ENCODE measurements around the gene C1QTNF1.

Gene C1QTNF1

GRCh38 chr17:78986048-78986648, 37.8 kb upstream of the C1QTNF1 start:
- no peak overlapping the region; the same call in 1 of the 2 replicates for H3K9ac ChIP-seq (ENCODE audit: low read depth, low read length)
- H3K4me1 ChIP-seq (ENCODE audit: control insufficient read depth, insufficient read depth, low read length) = peaks cover 13% of the 10 kb centered on the region
- H3K4me3 ChIP-seq (ENCODE audit: low read depth, low read length) = 0 out of 2 replicates have a peak overlapping the region, but pooled peaks have one; percentile 3
- no peaks in the 10 kb centered on the region for H3K9me3 ChIP-seq (ENCODE audit: control insufficient read depth, insufficient read depth, low read length)
- peak overlapping the region; percentile 82 for H3K27ac ChIP-seq (ENCODE audit: low read depth, low read length)
- H3K36me3 ChIP-seq (ENCODE audit: control insufficient read depth, insufficient read depth, low read length) = peaks cover 4% of the 10 kb centered on the region; the same call in 1 of the 2 replicates
- H3K27me3 ChIP-seq (ENCODE audit: control insufficient read depth, insufficient read depth, low read length) = no peaks in the 10 kb centered on the region

DNA sequence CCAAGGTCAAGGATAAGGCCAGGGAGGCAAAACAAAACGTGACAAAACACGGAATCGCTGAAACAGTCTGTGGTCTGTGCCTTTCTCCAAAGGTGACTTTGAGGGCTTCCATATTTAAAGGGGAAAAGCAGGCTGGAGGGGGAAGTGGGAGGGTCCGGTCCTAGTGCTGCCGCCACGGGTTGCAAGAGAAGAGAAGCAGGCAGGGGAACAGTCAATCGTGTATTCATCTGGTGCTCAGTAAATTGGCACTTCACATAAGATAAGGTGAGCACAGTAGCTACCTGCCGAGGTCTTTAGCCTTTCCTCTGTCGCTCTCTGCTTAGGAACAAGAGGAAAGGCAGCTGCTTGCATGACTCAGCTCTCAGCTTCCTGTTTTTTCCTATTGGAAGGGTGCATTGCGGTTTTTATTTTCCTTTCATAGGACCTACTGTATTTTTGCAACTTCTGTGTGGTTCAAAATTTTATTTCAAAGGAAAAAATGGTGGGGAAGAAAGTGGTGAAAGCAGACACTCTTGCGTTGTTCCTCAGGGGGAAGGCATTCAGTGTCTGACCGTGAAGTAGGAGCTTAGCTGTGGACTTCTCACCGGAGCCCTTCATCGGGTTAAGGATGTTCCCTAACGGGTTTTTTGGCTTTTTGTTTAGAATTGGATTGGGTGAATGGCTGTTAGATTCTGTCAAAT, 37.2 kb upstream of the C1QTNF1 start:
- Histone ChIP-seq H3K27ac (ENCODE audit: low read depth, low read length) (peak overlapping the region; percentile 82), H3K36me3 (ENCODE audit: control insufficient read depth, insufficient read depth, low read length) (peaks cover 11% of the 10 kb centered on the region; the same call in 1 of the 2 replicates), H3K9ac (ENCODE audit: low read depth, low read length) (peak overlapping the region; percentile 10; the same call in 1 of the 2 replicates), H3K9me3 (ENCODE audit: control insufficient read depth, insufficient read depth, low read length) (no peaks in the 10 kb centered on the region), H3K4me1 (ENCODE audit: control insufficient read depth, insufficient read depth, low read length) (peaks cover 13% of the 10 kb centered on the region), H3K4me3 (ENCODE audit: low read depth, low read length) (0 out of 2 replicates have a peak overlapping the region, but pooled peaks have one; percentile 3), H3K27me3 (ENCODE audit: control insufficient read depth, insufficient read depth, low read length) (no peaks in the 10 kb centered on the region)

GRCh38 chr17:78988152-78988551, 35.8 kb upstream of the C1QTNF1 start:
- no peak overlapping the region for H3K27ac ChIP-seq (ENCODE audit: low read depth, low read length)
- H3K4me3 ChIP-seq (ENCODE audit: low read depth, low read length) = no peak overlapping the region
- H3K9me3 ChIP-seq (ENCODE audit: control insufficient read depth, insufficient read depth, low read length) = no peaks in the 10 kb centered on the region
- no peaks in the 10 kb centered on the region for H3K27me3 ChIP-seq (ENCODE audit: control insufficient read depth, insufficient read depth, low read length)
- peaks cover 13% of the 10 kb centered on the region for H3K4me1 ChIP-seq (ENCODE audit: control insufficient read depth, insufficient read depth, low read length)
- H3K9ac ChIP-seq (ENCODE audit: low read depth, low read length) = no peak overlapping the region
- H3K36me3 ChIP-seq (ENCODE audit: control insufficient read depth, insufficient read depth, low read length) = peaks cover 18% of the 10 kb centered on the region; the same call in 1 of the 2 replicates

DNA sequence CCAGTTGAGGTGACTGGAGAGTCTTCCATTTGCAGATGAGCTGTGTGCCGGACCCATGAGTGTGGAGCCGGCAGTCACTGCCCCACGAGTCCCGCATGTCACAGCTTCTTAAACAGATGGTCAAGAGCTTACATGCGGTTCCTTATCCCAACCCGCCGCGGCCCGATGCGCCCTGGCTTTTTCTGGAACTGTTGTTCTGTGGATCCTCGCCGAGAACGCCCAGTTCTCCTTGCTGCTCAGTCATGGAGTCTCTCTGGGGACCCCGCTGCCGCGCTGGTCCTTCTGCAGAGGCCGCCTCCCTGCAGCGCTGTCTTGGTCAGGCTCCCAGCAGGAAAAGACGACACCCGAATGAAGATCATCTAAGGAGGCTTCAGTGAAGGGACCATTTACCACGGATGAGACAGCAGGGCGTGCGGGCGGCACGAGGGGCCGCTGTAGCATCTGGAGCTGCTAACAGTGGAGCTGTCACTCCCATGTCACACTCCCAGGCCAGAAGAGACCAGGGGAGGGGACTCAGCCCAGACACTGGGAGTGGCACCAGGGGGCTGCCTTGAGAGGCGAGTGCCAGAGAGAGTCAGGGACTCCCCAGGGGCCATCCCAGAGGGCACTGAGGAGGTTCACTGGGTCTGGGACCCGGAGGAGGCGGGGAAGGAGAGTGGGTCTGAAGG, 33.5 kb upstream of the C1QTNF1 start:
- Histone ChIP-seq H3K27me3 (ENCODE audit: control insufficient read depth, insufficient read depth, low read length) (no peaks in the 10 kb centered on the region), H3K9me3 (ENCODE audit: control insufficient read depth, insufficient read depth, low read length) (no peaks in the 10 kb centered on the region), H3K4me1 (ENCODE audit: control insufficient read depth, insufficient read depth, low read length) (peaks cover 13% of the 10 kb centered on the region), H3K36me3 (ENCODE audit: control insufficient read depth, insufficient read depth, low read length) (peaks cover 21% of the 10 kb centered on the region; the same call in 1 of the 2 replicates), H3K4me3 (ENCODE audit: low read depth, low read length) (no peak overlapping the region), H3K27ac (ENCODE audit: low read depth, low read length) (no peak overlapping the region), H3K9ac (ENCODE audit: low read depth, low read length) (no peak overlapping the region)

GRCh38 chr17:78991017-78991738, 32.8 kb upstream of the C1QTNF1 start:
- Histone ChIP-seq H3K27ac (ENCODE audit: low read depth, low read length) (no peak overlapping the region), H3K4me3 (ENCODE audit: low read depth, low read length) (no peak overlapping the region), H3K9me3 (ENCODE audit: control insufficient read depth, insufficient read depth, low read length) (no peaks in the 10 kb centered on the region), H3K9ac (ENCODE audit: low read depth, low read length) (no peak overlapping the region), H3K4me1 (ENCODE audit: control insufficient read depth, insufficient read depth, low read length) (peaks cover 10% of the 10 kb centered on the region), H3K27me3 (ENCODE audit: control insufficient read depth, insufficient read depth, low read length) (no peaks in the 10 kb centered on the region), H3K36me3 (ENCODE audit: control insufficient read depth, insufficient read depth, low read length) (peaks cover 27% of the 10 kb centered on the region; the same call in 1 of the 2 replicates)

DNA sequence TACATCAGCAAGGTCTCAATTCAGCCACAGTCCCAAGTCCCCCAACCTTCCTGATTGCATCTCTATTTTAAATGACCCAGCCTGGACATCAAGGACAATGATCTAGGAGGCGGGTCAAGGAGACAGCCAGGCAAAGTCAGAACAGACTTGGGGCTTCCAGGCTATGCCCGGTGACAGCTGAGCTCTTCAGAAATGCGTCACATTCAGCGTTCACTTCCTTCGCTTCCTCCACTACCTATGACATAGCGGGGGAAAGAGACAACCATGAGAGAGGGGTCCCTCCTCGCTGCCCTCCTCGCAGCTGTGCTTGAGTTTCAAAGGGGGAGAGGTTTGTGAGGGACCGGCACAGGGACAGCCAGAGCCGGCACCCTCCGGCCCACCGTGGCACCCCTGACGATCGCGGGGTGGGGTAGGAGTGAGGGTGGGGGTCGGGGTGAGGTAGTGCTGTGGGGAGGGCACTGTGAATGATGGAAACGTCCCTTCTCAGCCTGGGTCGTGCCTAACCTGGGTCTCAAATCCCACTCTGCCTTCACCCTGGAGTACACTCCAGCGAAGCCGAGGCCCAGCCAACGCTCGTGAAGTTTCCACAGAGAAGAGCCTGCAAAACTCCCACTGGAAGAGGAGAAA, 31.9 kb upstream of the C1QTNF1 start:
- Histone ChIP-seq H3K4me3 (ENCODE audit: low read depth, low read length) (no peak overlapping the region), H3K27me3 (ENCODE audit: control insufficient read depth, insufficient read depth, low read length) (no peaks in the 10 kb centered on the region), H3K36me3 (ENCODE audit: control insufficient read depth, insufficient read depth, low read length) (peaks cover 35% of the 10 kb centered on the region), H3K9me3 (ENCODE audit: control insufficient read depth, insufficient read depth, low read length) (no peaks in the 10 kb centered on the region), H3K4me1 (ENCODE audit: control insufficient read depth, insufficient read depth, low read length) (peaks cover 2% of the 10 kb centered on the region), H3K9ac (ENCODE audit: low read depth, low read length) (no peak overlapping the region), H3K27ac (ENCODE audit: low read depth, low read length) (no peak overlapping the region)

DNA sequence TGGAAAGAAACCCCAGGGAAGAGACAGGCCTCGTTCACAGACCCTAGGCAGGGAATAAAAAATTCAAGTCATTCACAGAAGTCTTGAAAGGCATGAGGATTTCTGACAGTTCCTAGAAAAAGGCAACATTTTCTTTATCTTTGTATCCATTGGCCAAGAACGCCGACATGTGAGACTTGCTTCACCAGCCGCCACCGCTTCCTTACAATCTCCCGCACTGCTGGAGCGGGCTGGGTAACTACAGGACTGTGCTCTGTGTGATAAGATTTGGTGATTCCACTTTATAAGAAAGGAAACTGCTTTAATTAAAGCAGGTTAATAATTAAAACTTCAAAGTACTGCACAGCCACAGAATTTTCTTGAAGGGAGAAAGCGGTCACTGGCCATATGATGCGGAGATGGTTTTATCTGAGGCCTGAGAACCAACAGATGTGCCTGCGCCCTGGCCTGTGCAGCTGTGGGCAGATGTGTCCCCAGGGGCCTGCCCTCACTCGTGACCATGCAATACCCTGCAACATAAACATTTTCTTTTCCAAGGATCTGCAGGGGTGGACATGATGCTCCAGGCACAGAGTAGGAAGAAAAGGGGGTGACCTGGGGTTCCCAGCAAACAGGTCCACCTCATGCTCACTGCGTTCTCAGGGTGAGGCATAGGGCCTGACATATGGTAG, 31.3 kb upstream of the C1QTNF1 start:
- Histone ChIP-seq H3K9me3 (ENCODE audit: control insufficient read depth, insufficient read depth, low read length) (no peaks in the 10 kb centered on the region), H3K27ac (ENCODE audit: low read depth, low read length) (no peak overlapping the region), H3K4me3 (ENCODE audit: low read depth, low read length) (no peak overlapping the region), H3K36me3 (ENCODE audit: control insufficient read depth, insufficient read depth, low read length) (peaks cover 40% of the 10 kb centered on the region), H3K4me1 (ENCODE audit: control insufficient read depth, insufficient read depth, low read length) (no peaks in the 10 kb centered on the region), H3K9ac (ENCODE audit: low read depth, low read length) (no peak overlapping the region), H3K27me3 (ENCODE audit: control insufficient read depth, insufficient read depth, low read length) (no peaks in the 10 kb centered on the region)

GRCh38 chr17:78993241-78993956, 30.6 kb upstream of the C1QTNF1 start:
- H3K4me1 ChIP-seq (ENCODE audit: control insufficient read depth, insufficient read depth, low read length) = no peaks in the 10 kb centered on the region
- peaks cover 41% of the 10 kb centered on the region for H3K36me3 ChIP-seq (ENCODE audit: control insufficient read depth, insufficient read depth, low read length)
- H3K4me3 ChIP-seq (ENCODE audit: low read depth, low read length) = no peak overlapping the region
- H3K27ac ChIP-seq (ENCODE audit: low read depth, low read length) = no peak overlapping the region
- H3K9me3 ChIP-seq (ENCODE audit: control insufficient read depth, insufficient read depth, low read length) = no peaks in the 10 kb centered on the region
- H3K9ac ChIP-seq (ENCODE audit: low read depth, low read length) = no peak overlapping the region
- H3K27me3 ChIP-seq (ENCODE audit: control insufficient read depth, insufficient read depth, low read length) = no peaks in the 10 kb centered on the region

DNA sequence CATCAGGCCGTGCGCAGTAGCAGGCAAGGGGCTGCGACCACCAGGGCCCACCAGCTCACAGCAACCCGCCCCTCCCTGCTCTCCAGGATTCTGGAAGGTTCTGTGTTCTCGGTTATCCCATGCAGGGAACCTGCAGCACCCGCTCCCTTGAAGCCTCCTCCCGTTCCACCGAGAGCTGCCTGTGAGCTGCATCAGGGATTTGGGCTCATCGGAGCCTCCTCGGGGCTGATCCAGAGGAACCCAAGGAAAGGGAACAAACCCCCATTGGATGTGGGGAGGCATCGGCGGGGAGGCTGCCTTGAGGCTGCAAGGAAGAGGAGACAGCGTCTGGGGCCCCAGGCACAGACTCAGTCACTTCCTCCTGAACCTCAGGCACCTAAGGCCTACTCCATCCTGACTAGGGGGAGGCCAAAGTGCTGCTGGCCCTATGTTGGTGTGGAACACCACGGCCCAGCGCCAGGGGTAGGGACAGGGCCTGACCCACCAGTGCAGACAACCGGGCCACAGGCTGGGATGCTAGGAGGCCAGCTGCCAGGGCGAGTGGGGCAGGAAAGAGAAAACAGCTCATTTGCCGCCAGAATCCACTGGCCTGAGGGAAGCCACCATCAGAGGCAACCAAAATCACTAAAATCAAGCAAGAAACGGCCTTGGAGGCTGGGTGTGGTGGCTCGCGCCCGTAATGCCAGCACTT, 29.8 kb upstream of the C1QTNF1 start:
- Histone ChIP-seq H3K27ac (ENCODE audit: low read depth, low read length) (no peak overlapping the region), H3K9ac (ENCODE audit: low read depth, low read length) (no peak overlapping the region), H3K4me1 (ENCODE audit: control insufficient read depth, insufficient read depth, low read length) (no peaks in the 10 kb centered on the region), H3K27me3 (ENCODE audit: control insufficient read depth, insufficient read depth, low read length) (no peaks in the 10 kb centered on the region), H3K4me3 (ENCODE audit: low read depth, low read length) (no peak overlapping the region), H3K9me3 (ENCODE audit: control insufficient read depth, insufficient read depth, low read length) (no peaks in the 10 kb centered on the region), H3K36me3 (ENCODE audit: control insufficient read depth, insufficient read depth, low read length) (peaks cover 44% of the 10 kb centered on the region)

Data from HUES48 (cell line).